ENCODE results near the gene MYOM1. TPM values are rescaled to one million over a fixed set of nuclear protein-coding genes. Genes with fewer than 3 reads are reported as not detected.

MYOM1 gene
- total and polyA plus RNA-seq, 2 donors (not counting 3 experiments of a cell fraction or from before 2014, with no cell fraction given): 0.08 TPM; not detected in 1

- Histone ChIP-seq H3K36me3 (ENCODE audit: control insufficient read depth in 2 of 2, extremely low read depth in 1 of 2, insufficient read depth in 2 of 2, low read length in 2 of 2) (no peaks in the 10 kb centered on the region), H3K4me2 (ENCODE audit: insufficient read depth, low read length) (no peak overlapping the region), H3K79me2 (ENCODE audit: control insufficient read depth, insufficient read depth, low read length) (no peaks in the 10 kb centered on the region), H3K4me3 (replicated peaks in 1 of 3; ENCODE audit: insufficient read depth in 1 of 3, low read depth in 1 of 3, low read length in 3 of 3) (no peak overlapping the region), H3K27me3 (ENCODE audit: control insufficient read depth in 2 of 2, insufficient read depth in 2 of 2, low read length in 2 of 2) (no peaks in the 10 kb centered on the region), H3K9me1 (replicated peaks; ENCODE audit: control insufficient read depth, extremely low read depth, insufficient read depth, low read length) (no peaks in the 10 kb centered on the region), H3K27ac (ENCODE audit: insufficient read depth, low read depth, low read length) (no peak overlapping the region), H4K20me1 (replicated peaks; ENCODE audit: control insufficient read depth, extremely low read depth, insufficient read depth, low read length) (no peaks in the 10 kb centered on the region), H3K4me1 (ENCODE audit: control insufficient read depth, extremely low read depth, insufficient read depth, low read length) (peaks cover 2% of the 10 kb centered on the region), H2AFZ (ENCODE audit: low read depth, low read length) (no peak overlapping the region), H3K9ac (replicated peaks; ENCODE audit: extremely low read depth, insufficient read depth, low read length) (no peak overlapping the region), H3K9me3 (replicated peaks; ENCODE audit: control insufficient read depth, insufficient read depth, low read length) (no peaks in the 10 kb centered on the region)
- intact Hi-C loops (cut with micrococcal nuclease): no loop called here
- TF ChIP-seq POLR2A (IDR thresholded peaks at IDR 0.05; ENCODE audit: low read depth, low read length) (no peak), EZH2 (IDR thresholded peaks at IDR 0.05; ENCODE audit: borderline replicate concordance, low read depth, low read length, severe bottlenecking) (no peak), MYC (IDR thresholded peaks at IDR 0.05; ENCODE audit: low read depth, low read length) (no peak), JUN (IDR thresholded peaks at IDR 0.05; ENCODE audit: borderline replicate concordance, insufficient read depth, insufficient read length, low read depth) (no peak)
- DNase-seq (ENCODE audit: low read depth, low spot score): no peak
- dilution Hi-C loops (cut with MboI; ENCODE audit: extremely low pct_ligation_motif_present, low sequenced_read_pairs): no loop called here
- BruUV-seq (replicated peaks): no TSS peak
- FAIRE-seq: no peak
- ChIA-PET POLR2A (no interaction called here), CTCF (interaction anchor here (1.5 to 2.0 kb wide), 2 partner anchors 16 to 31 kb away, joined by 4 to 7 read pairs; no protein-coding TSS in a partner anchor)
Measured at GRCh38 chr18:3046216-3046808, 173.5 kb downstream of the MYOM1 start.

DNA sequence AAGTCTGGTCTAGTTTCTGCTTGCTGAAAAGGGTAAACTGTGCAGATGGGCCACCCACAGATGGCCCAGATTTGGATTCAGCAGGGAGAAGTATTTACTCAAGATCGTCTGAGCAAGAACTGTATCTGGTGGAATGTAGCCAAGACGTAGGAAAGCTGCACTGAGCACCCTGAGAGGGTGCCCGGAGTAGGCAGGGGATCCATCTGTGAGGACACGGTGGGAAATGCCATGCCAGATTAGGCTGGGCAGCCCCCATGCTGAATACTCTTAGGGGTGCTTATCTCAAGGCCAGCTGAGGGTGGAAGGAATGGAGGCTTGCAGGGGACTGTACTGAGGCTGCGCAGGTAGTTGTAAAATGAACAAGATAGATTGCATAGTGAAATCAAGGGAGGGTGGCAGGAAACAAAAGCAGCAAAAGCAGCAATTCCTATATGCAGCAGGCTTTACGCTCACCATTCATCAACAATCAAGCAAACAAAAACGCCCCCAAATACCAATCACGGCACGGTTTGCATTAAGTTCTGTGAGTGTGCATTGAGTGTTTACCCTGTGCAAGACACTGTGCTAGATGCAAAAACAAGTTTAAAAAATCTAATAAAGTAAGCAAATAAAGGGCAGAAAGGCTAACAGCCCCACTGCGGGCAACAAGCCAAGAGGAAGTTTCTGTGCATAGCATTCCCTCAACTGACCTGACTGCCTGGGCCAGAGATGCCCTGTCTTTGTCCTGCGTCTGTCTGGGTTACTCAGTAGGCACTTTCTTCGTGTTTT is 174.7 kb downstream of the MYOM1 start:
- CTCF ChIA-PET: interaction anchor here (1.0 kb wide), 1 partner anchor 17 kb away, joined by 3 read pairs; no protein-coding TSS in a partner anchor
- H2AFZ ChIP-seq (ENCODE audit: low read depth, low read length): no peak overlapping the region
- FAIRE-seq: no peak

More for the DNA sequence above, 174.7 kb downstream of the MYOM1 start:
- Histone ChIP-seq H4K20me1 (replicated peaks; ENCODE audit: control insufficient read depth, extremely low read depth, insufficient read depth, low read length) (no peaks in the 10 kb centered on the region), H3K27ac (ENCODE audit: insufficient read depth, low read depth, low read length) (no peak overlapping the region), H3K4me2 (ENCODE audit: insufficient read depth, low read length) (no peak overlapping the region), H3K27me3 (ENCODE audit: control insufficient read depth in 2 of 2, insufficient read depth in 2 of 2, low read length in 2 of 2) (no peaks in the 10 kb centered on the region), H3K79me2 (ENCODE audit: control insufficient read depth, insufficient read depth, low read length) (no peaks in the 10 kb centered on the region), H3K9me3 (replicated peaks; ENCODE audit: control insufficient read depth, insufficient read depth, low read length) (no peaks in the 10 kb centered on the region), H3K4me3 (replicated peaks in 1 of 3; ENCODE audit: insufficient read depth in 1 of 3, low read depth in 1 of 3, low read length in 3 of 3) (no peak overlapping the region), H3K4me1 (ENCODE audit: control insufficient read depth, extremely low read depth, insufficient read depth, low read length) (peaks cover 2% of the 10 kb centered on the region), H3K9me1 (replicated peaks; ENCODE audit: control insufficient read depth, extremely low read depth, insufficient read depth, low read length) (no peaks in the 10 kb centered on the region), H3K9ac (replicated peaks; ENCODE audit: extremely low read depth, insufficient read depth, low read length) (no peak overlapping the region), H3K36me3 (ENCODE audit: control insufficient read depth in 2 of 2, extremely low read depth in 1 of 2, insufficient read depth in 2 of 2, low read length in 2 of 2) (no peaks in the 10 kb centered on the region)
- DNase-seq (ENCODE audit: low read depth, low spot score): peak; percentile 54
- BruUV-seq (replicated peaks): no TSS peak
- no peak for TF ChIP-seq CTCF (IDR thresholded peaks at IDR 0.05; ENCODE audit: extremely low read depth in 1 of 2, insufficient read depth in 1 of 2, low read depth in 1 of 2, low read length in 2 of 2)
- TF ChIP-seq MYC (IDR thresholded peaks at IDR 0.05; ENCODE audit: low read depth, low read length): no peak
- no peak for TF ChIP-seq POLR2A (IDR thresholded peaks at IDR 0.05; ENCODE audit: low read depth, low read length)
- no peak for TF ChIP-seq GATA2 (IDR thresholded peaks at IDR 0.05; ENCODE audit: insufficient read depth, insufficient read length, low read depth, low read length)
- TF ChIP-seq JUN (IDR thresholded peaks at IDR 0.05; ENCODE audit: borderline replicate concordance, insufficient read depth, insufficient read length, low read depth): no peak
- TF ChIP-seq EZH2 (IDR thresholded peaks at IDR 0.05; ENCODE audit: borderline replicate concordance, low read depth, low read length, severe bottlenecking): no peak
- TF ChIP-seq FOS (IDR thresholded peaks at IDR 0.05; ENCODE audit: borderline replicate concordance, insufficient read depth, low read length): no peak
- TF ChIP-seq POLR2AphosphoS5 (IDR thresholded peaks at IDR 0.05; ENCODE audit: insufficient read depth, low read depth, low read length): no peak
- TF ChIP-seq MAX (IDR thresholded peaks at IDR 0.05; ENCODE audit: insufficient read depth, insufficient read length): no peak
- POLR2A ChIA-PET: no interaction called here
- intact Hi-C loops (cut with micrococcal nuclease): no loop called here
- dilution Hi-C loops (cut with MboI; ENCODE audit: extremely low pct_ligation_motif_present, low sequenced_read_pairs): no loop called here
